ENCODE measurements around the gene SPART. TPM values are rescaled to one million over a fixed set of nuclear protein-coding genes. Genes with fewer than 3 reads are reported as not detected.

The SPART gene
- total RNA-seq, 1 experiment from 2014 or later, result 182 TPM

DNA sequence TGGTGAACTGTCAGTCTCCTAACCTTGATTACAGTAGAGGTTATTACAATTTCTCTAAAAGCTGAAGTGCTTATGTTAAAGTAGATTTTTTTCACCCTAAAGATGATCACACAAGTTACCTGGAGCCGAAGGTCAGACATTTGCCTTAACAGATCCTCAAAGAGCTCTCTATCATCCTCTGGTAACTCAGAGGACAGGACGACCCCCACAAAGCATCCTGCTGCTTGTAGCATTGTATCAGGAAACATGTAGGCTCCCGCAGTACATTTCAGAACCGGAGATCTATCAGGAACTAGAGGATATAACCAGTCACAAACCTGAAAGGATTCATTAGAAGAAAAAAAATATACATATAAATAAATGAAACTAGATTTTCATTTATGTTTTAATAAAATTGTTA, 14.9 kb downstream of the SPART start:
- TF ChIP-seq, protein P1, sequence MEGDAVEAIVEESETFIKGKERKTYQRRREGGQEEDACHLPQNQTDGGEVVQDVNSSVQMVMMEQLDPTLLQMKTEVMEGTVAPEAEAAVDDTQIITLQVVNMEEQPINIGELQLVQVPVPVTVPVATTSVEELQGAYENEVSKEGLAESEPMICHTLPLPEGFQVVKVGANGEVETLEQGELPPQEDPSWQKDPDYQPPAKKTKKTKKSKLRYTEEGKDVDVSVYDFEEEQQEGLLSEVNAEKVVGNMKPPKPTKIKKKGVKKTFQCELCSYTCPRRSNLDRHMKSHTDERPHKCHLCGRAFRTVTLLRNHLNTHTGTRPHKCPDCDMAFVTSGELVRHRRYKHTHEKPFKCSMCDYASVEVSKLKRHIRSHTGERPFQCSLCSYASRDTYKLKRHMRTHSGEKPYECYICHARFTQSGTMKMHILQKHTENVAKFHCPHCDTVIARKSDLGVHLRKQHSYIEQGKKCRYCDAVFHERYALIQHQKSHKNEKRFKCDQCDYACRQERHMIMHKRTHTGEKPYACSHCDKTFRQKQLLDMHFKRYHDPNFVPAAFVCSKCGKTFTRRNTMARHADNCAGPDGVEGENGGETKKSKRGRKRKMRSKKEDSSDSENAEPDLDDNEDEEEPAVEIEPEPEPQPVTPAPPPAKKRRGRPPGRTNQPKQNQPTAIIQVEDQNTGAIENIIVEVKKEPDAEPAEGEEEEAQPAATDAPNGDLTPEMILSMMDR (conservative IDR thresholded peaks at IDR 0.05; ENCODE audit: low read depth, low read length), result no peak
- no peak for TF ChIP-seq EZH2 (IDR thresholded peaks at IDR 0.05; ENCODE audit: borderline replicate concordance, low read depth, low read length, poor library complexity, severe bottlenecking)
- Histone ChIP-seq H3K27ac (ENCODE audit: low read depth, low read length, poor library complexity, severe bottlenecking) (no peak overlapping the region), H3K27me3 (replicated peaks; ENCODE audit: insufficient read depth, low read depth, low read length, poor library complexity) (no peaks in the 10 kb centered on the region), H3K9me3 (ENCODE audit: low read depth, low read length, poor library complexity, severe bottlenecking) (no peaks in the 10 kb centered on the region), H3K4me1 (ENCODE audit: insufficient read depth, low read length, poor library complexity, severe bottlenecking) (peaks cover 28% of the 10 kb centered on the region), H3K4me3 (ENCODE audit: low read depth, low read length, poor library complexity, severe bottlenecking) (no peak overlapping the region), H3K36me3 (ENCODE audit: insufficient read depth, low read length, poor library complexity, severe bottlenecking) (peaks cover 84% of the 10 kb centered on the region)
- no peak for DNase-seq (ENCODE audit: low spot score)
- CTCF ChIA-PET, result no interaction called here
- POLR2A ChIA-PET (ENCODE audit: low non-redundant PET), result no interaction called here
- intact Hi-C loops (cut with micrococcal nuclease; ENCODE audit: unreplicated experiment), result no loop called here
- BruUV-seq (replicated peaks), result no TSS peak

DNA sequence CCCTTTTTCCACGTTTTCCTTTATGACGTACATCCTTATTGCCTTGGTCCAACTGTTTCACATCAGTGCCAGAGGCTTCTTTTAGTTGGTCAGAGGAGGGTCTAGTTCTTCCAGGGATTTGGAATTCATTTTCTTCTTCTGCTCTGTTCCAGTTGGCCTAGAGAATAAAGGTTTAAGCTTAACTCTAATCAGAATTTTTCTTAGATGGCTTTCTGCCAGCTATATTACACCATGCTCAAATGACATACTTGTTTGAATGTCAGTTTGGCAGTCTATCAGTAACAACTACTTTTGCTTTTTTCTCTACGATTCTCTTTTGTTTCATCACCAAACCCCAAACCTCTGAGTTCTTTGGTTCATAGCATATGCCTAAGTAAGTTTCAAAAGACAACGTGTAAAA, 16.8 kb downstream of the SPART start:
- peaks cover 87% of the 10 kb centered on the region for H3K36me3 ChIP-seq (ENCODE audit: insufficient read depth, low read length, poor library complexity, severe bottlenecking)
- H3K27ac ChIP-seq (ENCODE audit: low read depth, low read length, poor library complexity, severe bottlenecking), result no peak overlapping the region
- no peaks in the 10 kb centered on the region for H3K27me3 ChIP-seq (replicated peaks; ENCODE audit: insufficient read depth, low read depth, low read length, poor library complexity)
- BruUV-seq (replicated peaks), result no TSS peak
- ChIA-PET CTCF (no interaction called here), POLR2A (ENCODE audit: low non-redundant PET) (no interaction called here)
- no peak for DNase-seq (ENCODE audit: low spot score)
- no peak overlapping the region for H3K4me3 ChIP-seq (ENCODE audit: low read depth, low read length, poor library complexity, severe bottlenecking)
- H3K9me3 ChIP-seq (ENCODE audit: low read depth, low read length, poor library complexity, severe bottlenecking), result no peaks in the 10 kb centered on the region
- H3K4me1 ChIP-seq (ENCODE audit: insufficient read depth, low read length, poor library complexity, severe bottlenecking), result peaks cover 28% of the 10 kb centered on the region
- no peak for TF ChIP-seq EZH2 (IDR thresholded peaks at IDR 0.05; ENCODE audit: borderline replicate concordance, low read depth, low read length, poor library complexity, severe bottlenecking)
- TF ChIP-seq, protein P1 (conservative IDR thresholded peaks at IDR 0.05; ENCODE audit: low read depth, low read length), result no peak
- intact Hi-C loops (cut with micrococcal nuclease; ENCODE audit: unreplicated experiment), result no loop called here

DNA sequence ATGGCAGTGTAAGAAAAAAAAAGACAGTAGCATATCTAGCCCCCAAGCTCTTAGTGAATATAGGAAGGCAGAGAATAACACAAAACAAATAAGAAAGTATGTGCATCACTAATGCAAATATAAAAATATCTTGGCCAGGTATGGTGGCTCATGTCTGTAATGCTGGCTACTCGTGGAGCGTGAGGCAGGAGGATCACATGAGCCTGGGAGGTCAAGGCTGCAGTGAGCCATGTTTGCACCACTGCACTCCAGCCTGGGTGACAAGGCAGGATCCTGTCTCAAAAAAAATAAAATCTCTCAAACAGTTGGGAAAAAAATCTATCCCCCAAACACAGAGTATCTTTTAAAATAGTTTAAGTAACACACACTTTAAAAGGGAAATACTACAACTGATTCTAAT, 17.4 kb downstream of the SPART start:
- no peak overlapping the region for H3K27ac ChIP-seq (ENCODE audit: low read depth, low read length, poor library complexity, severe bottlenecking)
- intact Hi-C loops (cut with micrococcal nuclease; ENCODE audit: unreplicated experiment), result no loop called here
- H3K36me3 ChIP-seq (ENCODE audit: insufficient read depth, low read length, poor library complexity, severe bottlenecking), result peaks cover 92% of the 10 kb centered on the region
- peaks cover 23% of the 10 kb centered on the region for H3K4me1 ChIP-seq (ENCODE audit: insufficient read depth, low read length, poor library complexity, severe bottlenecking)
- DNase-seq (ENCODE audit: low spot score), result no peak
- POLR2A ChIA-PET (ENCODE audit: low non-redundant PET), result no interaction called here
- no peak for TF ChIP-seq EZH2 (IDR thresholded peaks at IDR 0.05; ENCODE audit: borderline replicate concordance, low read depth, low read length, poor library complexity, severe bottlenecking)
- TF ChIP-seq, protein P1 (conservative IDR thresholded peaks at IDR 0.05; ENCODE audit: low read depth, low read length), result no peak
- no peak overlapping the region for H3K4me3 ChIP-seq (ENCODE audit: low read depth, low read length, poor library complexity, severe bottlenecking)
- CTCF ChIA-PET, result no interaction called here
- no peaks in the 10 kb centered on the region for H3K27me3 ChIP-seq (replicated peaks; ENCODE audit: insufficient read depth, low read depth, low read length, poor library complexity)
- no TSS peak for BruUV-seq (replicated peaks)
- H3K9me3 ChIP-seq (ENCODE audit: low read depth, low read length, poor library complexity, severe bottlenecking), result no peaks in the 10 kb centered on the region
